Smooth muscle cell (in vitro differentiated cells): ENCODE results near the gene ZBED6. TPM values are rescaled to one million over a fixed set of nuclear protein-coding genes. Genes with fewer than 3 reads are reported as not detected.
A peak's percentile ranks its signal among the peaks of the same experiment; 100 is the strongest.

Experiments used
- DNase-seq: peaks from one replicate; lab custom pipeline; 2025; ENCODE audit not compliant: unreplicated experiment; lab: John Stamatoyannopoulos, UW
- H2AFZ ChIP-seq: fragments of 200-600 bp; sonication (generic); 2 replicates; pipeline ENCODE4 v1.6.0; 2016; ENCODE audit warnings: antibody characterized with exemption, low read depth, mild to moderate bottlenecking
- H3F3A ChIP-seq: fragments of 200-600 bp; sonication (generic); 2 replicates; pipeline ENCODE4 v1.6.0; 2017; ENCODE audit warnings: antibody characterized with exemption, low read depth
- H3K27ac ChIP-seq: fragments of 200-600 bp; sonication (generic); 2 replicates; pipeline ENCODE4 v1.5.1; 2016; ENCODE audit warnings: low read depth, mild to moderate bottlenecking
- H3K27me3 ChIP-seq: fragments of 200-600 bp; sonication (generic); 2 replicates; pipeline ENCODE4 v1.6.1; 2016; ENCODE audit warnings: low read depth, mild to moderate bottlenecking
- H3K36me3 ChIP-seq: fragments of 200-600 bp; sonication (generic); 2 replicates; pipeline ENCODE4 v1.5.1; 2016; ENCODE audit warnings: low read depth
- H3K4me1 ChIP-seq: fragments of 200-600 bp; sonication (generic); 2 replicates; pipeline ENCODE4 v1.5.1; 2016; ENCODE audit warnings: low read depth
- H3K4me2 ChIP-seq: fragments of 200-600 bp; sonication (generic); 2 replicates; pipeline ENCODE4 v1.6.0; 2016; ENCODE audit warnings: mild to moderate bottlenecking
- H3K4me3 ChIP-seq: fragments of 200-600 bp; sonication (generic); 2 replicates; pipeline ENCODE4 v1.5.1; 2016; ENCODE audit warnings: mild to moderate bottlenecking
- H3K79me2 ChIP-seq: fragments of 200-600 bp; sonication (generic); 2 replicates; pipeline ENCODE4 v1.6.0; 2016; ENCODE audit warnings: low read depth, mild to moderate bottlenecking
- H3K9ac ChIP-seq: fragments of 200-600 bp; sonication (generic); 2 replicates; pipeline ENCODE4 v1.6.0; 2016; ENCODE audit warnings: low read depth
- H3K9me3 ChIP-seq: fragments of 200-600 bp; sonication (generic); replicated peaks from 2 replicates; pipeline ENCODE4 v1.5.1; 2016; ENCODE audit warnings: low read depth
- H4K20me1 ChIP-seq: fragments of 200-600 bp; sonication (generic); 2 replicates; pipeline ENCODE4 v1.6.0; 2016; ENCODE audit warnings: low read depth
- CTCF ChIP-seq: fragments of 200-600 bp; sonication (generic); IDR thresholded peaks from 2 replicates; pipeline ENCODE4 v1.5.1; 2017; ENCODE audit warnings: borderline replicate concordance, mild to moderate bottlenecking, antibody characterized with exemption; ENCODE audit not compliant: insufficient read depth, poor library complexity, severe bottlenecking
- WGBS: methylation state at CpG from one replicate; pipeline ENCODE4 v1.1.7; 2016; ENCODE audit warnings: low lambda C conversion rate; 5-methylcytosine and 5-hydroxymethylcytosine counted together
- polyA plus RNA-seq: library from polyadenylated mRNA; unstranded; fragments of >200 nt; fragmentation: Nextera tagmentation; extraction: Ambion mirVana; gene quantifications from 2 replicates; pipeline ENCODE4 v1.2.1, GENCODE V29; 2016
- total RNA-seq: library from RNA; depleted of rRNA; stranded (reverse); fragments of >200 nt; gene quantifications from 2 replicates; pipeline ENCODE4 v1.2.3, GENCODE V29; 2014

ZBED6 gene
- total and polyA plus RNA-seq, 2 experiments from 2014 or later: 1.9 to 32.0 TPM

- peak overlapping the region; percentile 99 for H3K9ac ChIP-seq
- H3K36me3 ChIP-seq: no peaks in the 10 kb centered on the region
- no peaks in the 10 kb centered on the region for H3K27me3 ChIP-seq
- H3K4me3 ChIP-seq: peak overlapping the region; percentile 95
- no peaks in the 10 kb centered on the region for H3K9me3 ChIP-seq
- no peak for TF ChIP-seq CTCF
- peaks cover 61% of the 10 kb centered on the region for H4K20me1 ChIP-seq
- peaks cover 65% of the 10 kb centered on the region for H3K79me2 ChIP-seq
- peak overlapping the region; percentile 99 for H3K27ac ChIP-seq
- H3K4me2 ChIP-seq: peak overlapping the region; percentile 92
- WGBS: 95% methylated on average over 2 of the region's 2 CpGs
- no peak for DNase-seq
- H3F3A ChIP-seq: peaks cover 6% of the 10 kb centered on the region
- H3K4me1 ChIP-seq: peaks cover 33% of the 10 kb centered on the region
- H2AFZ ChIP-seq: no peak overlapping the region
Measured at GRCh38 chr1:203797216-203797615, 1.8 kb downstream of the ZBED6 start.

DNA sequence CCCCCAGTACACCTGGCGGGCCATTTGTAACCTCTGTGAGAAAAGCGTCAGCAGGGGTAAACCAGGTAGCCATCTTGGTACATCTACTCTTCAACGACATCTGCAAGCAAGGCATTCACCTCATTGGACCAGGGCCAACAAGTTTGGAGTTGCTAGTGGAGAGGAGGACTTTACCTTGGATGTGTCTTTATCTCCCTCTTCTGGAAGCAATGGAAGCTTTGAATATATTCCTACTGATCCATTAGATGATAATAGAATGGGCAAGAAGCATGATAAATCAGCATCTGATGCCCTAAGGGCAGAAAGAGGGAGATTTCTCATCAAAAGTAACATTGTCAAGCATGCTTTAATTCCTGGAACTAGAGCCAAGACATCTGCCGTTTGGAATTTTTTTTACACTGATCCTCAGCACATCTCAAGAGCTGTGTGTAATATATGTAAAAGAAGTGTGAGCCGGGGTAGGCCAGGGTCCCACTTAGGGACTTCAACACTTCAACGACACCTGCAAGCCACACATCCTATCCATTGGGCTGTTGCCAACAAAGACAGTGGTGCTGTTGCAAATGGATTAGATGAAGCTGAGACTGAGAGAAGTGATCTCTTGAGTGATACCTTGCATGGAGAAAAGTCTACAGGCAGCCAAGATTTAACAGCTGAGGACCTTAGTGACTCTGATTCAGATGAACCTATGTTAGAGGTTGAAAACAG is 2.7 kb downstream of the ZBED6 start:
- WGBS: 95% methylated on average over 6 of the region's 6 CpGs
- H3K4me1 ChIP-seq: peaks cover 33% of the 10 kb centered on the region
- no peak overlapping the region for H3K9ac ChIP-seq
- peaks cover 74% of the 10 kb centered on the region for H3K79me2 ChIP-seq
- no peaks in the 10 kb centered on the region for H3K27me3 ChIP-seq
- no peak overlapping the region for H2AFZ ChIP-seq
- no peaks in the 10 kb centered on the region for H3K36me3 ChIP-seq
- H3F3A ChIP-seq: peaks cover 6% of the 10 kb centered on the region
- H4K20me1 ChIP-seq: peaks cover 70% of the 10 kb centered on the region
- H3K4me2 ChIP-seq: peak overlapping the region; percentile 92
- H3K4me3 ChIP-seq: no peak overlapping the region
- no peak for TF ChIP-seq CTCF
- DNase-seq: no peak
- no peak overlapping the region for H3K27ac ChIP-seq
- no peaks in the 10 kb centered on the region for H3K9me3 ChIP-seq

GRCh38 chr1:203799157-203799556 is 3.7 kb downstream of the ZBED6 start:
- 99% methylated on average over 4 of the region's 4 CpGs for WGBS
- Histone ChIP-seq H3F3A (peaks cover 6% of the 10 kb centered on the region), H3K9ac (no peak overlapping the region), H2AFZ (no peak overlapping the region), H3K9me3 (no peaks in the 10 kb centered on the region), H4K20me1 (peaks cover 81% of the 10 kb centered on the region), H3K36me3 (no peaks in the 10 kb centered on the region), H3K79me2 (peaks cover 83% of the 10 kb centered on the region), H3K27ac (no peak overlapping the region), H3K4me1 (peaks cover 33% of the 10 kb centered on the region), H3K27me3 (no peaks in the 10 kb centered on the region), H3K4me2 (peak overlapping the region; percentile 92), H3K4me3 (no peak overlapping the region)
- no peak for DNase-seq
- no peak for TF ChIP-seq CTCF

GRCh38 chr1:203799971-203800370 is 4.5 kb downstream of the ZBED6 start:
- no peak overlapping the region for H3K4me3 ChIP-seq
- no peaks in the 10 kb centered on the region for H3K9me3 ChIP-seq
- H3K27ac ChIP-seq: peak overlapping the region; percentile 9
- TF ChIP-seq CTCF: no peak
- H3K9ac ChIP-seq: no peak overlapping the region
- H3K4me1 ChIP-seq: peaks cover 32% of the 10 kb centered on the region
- H3F3A ChIP-seq: peaks cover 7% of the 10 kb centered on the region
- peaks cover 89% of the 10 kb centered on the region for H4K20me1 ChIP-seq
- H3K4me2 ChIP-seq: peak overlapping the region; percentile 92
- no peak overlapping the region for H2AFZ ChIP-seq
- no peaks in the 10 kb centered on the region for H3K36me3 ChIP-seq
- peaks cover 91% of the 10 kb centered on the region for H3K79me2 ChIP-seq
- H3K27me3 ChIP-seq: no peaks in the 10 kb centered on the region
- DNase-seq: no peak
- 58% methylated on average over 1 of the region's 1 CpG for WGBS
